Ishikawa (cell line): Measurements from ENCODE around the gene TAF12.

Experiments
- CEBPB ChIP-seq: IDR thresholded peaks from 2 replicates; pipeline ENCODE4 v1.6.1; 2012
- CREB1 ChIP-seq: IDR thresholded peaks from 2 replicates; pipeline ENCODE4 v1.6.1; 2012; ENCODE audit warnings: low read depth
- EP300 ChIP-seq: IDR thresholded peaks from 2 replicates; pipeline ENCODE4 v1.6.1; 2012; ENCODE audit warnings: borderline replicate concordance
- MAX ChIP-seq: IDR thresholded peaks from 2 replicates; pipeline ENCODE4 v1.6.1; 2012
- TAF1 ChIP-seq: IDR thresholded peaks from 2 replicates; pipeline ENCODE4 v1.6.1; 2012; ENCODE audit warnings: low read depth, mild to moderate bottlenecking
- TCF12 ChIP-seq: IDR thresholded peaks from 2 replicates; pipeline ENCODE4 v1.6.1; 2012; ENCODE audit warnings: low read depth
- YY1 ChIP-seq: IDR thresholded peaks from 2 replicates; pipeline ENCODE4 v1.6.1; 2012; ENCODE audit warnings: low read depth
- TF ChIP-seq, protein P1 (sequence below): IDR thresholded peaks from 2 replicates; pipeline ENCODE4 v1.6.1; 2012; ENCODE audit warnings: low read depth, mild to moderate bottlenecking
- TF ChIP-seq, protein P2 (sequence below): IDR thresholded peaks from 2 replicates; pipeline ENCODE4 v1.6.1; 2012

- TF ChIP-seq MAX = peak; percentile 68
- TF ChIP-seq EP300 = peak; percentile 84; the same call in 1 of the 2 replicates
- peak; percentile 55 for TF ChIP-seq TAF1
- TF ChIP-seq, protein P1, sequence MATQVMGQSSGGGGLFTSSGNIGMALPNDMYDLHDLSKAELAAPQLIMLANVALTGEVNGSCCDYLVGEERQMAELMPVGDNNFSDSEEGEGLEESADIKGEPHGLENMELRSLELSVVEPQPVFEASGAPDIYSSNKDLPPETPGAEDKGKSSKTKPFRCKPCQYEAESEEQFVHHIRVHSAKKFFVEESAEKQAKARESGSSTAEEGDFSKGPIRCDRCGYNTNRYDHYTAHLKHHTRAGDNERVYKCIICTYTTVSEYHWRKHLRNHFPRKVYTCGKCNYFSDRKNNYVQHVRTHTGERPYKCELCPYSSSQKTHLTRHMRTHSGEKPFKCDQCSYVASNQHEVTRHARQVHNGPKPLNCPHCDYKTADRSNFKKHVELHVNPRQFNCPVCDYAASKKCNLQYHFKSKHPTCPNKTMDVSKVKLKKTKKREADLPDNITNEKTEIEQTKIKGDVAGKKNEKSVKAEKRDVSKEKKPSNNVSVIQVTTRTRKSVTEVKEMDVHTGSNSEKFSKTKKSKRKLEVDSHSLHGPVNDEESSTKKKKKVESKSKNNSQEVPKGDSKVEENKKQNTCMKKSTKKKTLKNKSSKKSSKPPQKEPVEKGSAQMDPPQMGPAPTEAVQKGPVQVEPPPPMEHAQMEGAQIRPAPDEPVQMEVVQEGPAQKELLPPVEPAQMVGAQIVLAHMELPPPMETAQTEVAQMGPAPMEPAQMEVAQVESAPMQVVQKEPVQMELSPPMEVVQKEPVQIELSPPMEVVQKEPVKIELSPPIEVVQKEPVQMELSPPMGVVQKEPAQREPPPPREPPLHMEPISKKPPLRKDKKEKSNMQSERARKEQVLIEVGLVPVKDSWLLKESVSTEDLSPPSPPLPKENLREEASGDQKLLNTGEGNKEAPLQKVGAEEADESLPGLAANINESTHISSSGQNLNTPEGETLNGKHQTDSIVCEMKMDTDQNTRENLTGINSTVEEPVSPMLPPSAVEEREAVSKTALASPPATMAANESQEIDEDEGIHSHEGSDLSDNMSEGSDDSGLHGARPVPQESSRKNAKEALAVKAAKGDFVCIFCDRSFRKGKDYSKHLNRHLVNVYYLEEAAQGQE = no peak
- peak; percentile 93 for TF ChIP-seq TCF12
- TF ChIP-seq CREB1 = peak; percentile 18; the same call in 1 of the 2 replicates
- peak; percentile 20; the same call in 1 of the 2 replicates for TF ChIP-seq YY1
- TF ChIP-seq CEBPB = peak; percentile 84
- TF ChIP-seq, protein P2, sequence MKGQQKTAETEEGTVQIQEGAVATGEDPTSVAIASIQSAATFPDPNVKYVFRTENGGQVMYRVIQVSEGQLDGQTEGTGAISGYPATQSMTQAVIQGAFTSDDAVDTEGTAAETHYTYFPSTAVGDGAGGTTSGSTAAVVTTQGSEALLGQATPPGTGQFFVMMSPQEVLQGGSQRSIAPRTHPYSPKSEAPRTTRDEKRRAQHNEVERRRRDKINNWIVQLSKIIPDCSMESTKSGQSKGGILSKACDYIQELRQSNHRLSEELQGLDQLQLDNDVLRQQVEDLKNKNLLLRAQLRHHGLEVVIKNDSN = peak; percentile 32; the same call in 1 of the 2 replicates
Measured at GRCh38 chr1:28648474-28649198, 5.8 kb upstream of the TAF12 start, which contains the start of gene RNU11.
